HG03354 (cell line): Measurements from ENCODE around the gene ROBO2.

Source experiments
- ATAC-seq: cut with Tn5 transposase; IDR thresholded peaks from one replicate; pipeline ENCODE4 v1.9.1; 2021; ENCODE audit warnings: mild to moderate bottlenecking; ENCODE audit not compliant: unreplicated experiment, poor library complexity, severe bottlenecking

ROBO2 gene, protein sequence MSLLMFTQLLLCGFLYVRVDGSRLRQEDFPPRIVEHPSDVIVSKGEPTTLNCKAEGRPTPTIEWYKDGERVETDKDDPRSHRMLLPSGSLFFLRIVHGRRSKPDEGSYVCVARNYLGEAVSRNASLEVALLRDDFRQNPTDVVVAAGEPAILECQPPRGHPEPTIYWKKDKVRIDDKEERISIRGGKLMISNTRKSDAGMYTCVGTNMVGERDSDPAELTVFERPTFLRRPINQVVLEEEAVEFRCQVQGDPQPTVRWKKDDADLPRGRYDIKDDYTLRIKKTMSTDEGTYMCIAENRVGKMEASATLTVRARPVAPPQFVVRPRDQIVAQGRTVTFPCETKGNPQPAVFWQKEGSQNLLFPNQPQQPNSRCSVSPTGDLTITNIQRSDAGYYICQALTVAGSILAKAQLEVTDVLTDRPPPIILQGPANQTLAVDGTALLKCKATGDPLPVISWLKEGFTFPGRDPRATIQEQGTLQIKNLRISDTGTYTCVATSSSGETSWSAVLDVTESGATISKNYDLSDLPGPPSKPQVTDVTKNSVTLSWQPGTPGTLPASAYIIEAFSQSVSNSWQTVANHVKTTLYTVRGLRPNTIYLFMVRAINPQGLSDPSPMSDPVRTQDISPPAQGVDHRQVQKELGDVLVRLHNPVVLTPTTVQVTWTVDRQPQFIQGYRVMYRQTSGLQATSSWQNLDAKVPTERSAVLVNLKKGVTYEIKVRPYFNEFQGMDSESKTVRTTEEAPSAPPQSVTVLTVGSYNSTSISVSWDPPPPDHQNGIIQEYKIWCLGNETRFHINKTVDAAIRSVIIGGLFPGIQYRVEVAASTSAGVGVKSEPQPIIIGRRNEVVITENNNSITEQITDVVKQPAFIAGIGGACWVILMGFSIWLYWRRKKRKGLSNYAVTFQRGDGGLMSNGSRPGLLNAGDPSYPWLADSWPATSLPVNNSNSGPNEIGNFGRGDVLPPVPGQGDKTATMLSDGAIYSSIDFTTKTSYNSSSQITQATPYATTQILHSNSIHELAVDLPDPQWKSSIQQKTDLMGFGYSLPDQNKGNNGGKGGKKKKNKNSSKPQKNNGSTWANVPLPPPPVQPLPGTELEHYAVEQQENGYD (N-terminal part only)

GRCh38 chr3:77039606-77040171 is at the start of gene ROBO2:
Gene ROBO2, plus strand, starts transcription at chr3:77040099. Its CDS starts 687 bp downstream, at chr3:77040786.
- ATAC-seq = no peak

GRCh38 chr3:76990606-76991005 is 49.3 kb upstream of the ROBO2 start:
- ATAC-seq = no peak

DNA sequence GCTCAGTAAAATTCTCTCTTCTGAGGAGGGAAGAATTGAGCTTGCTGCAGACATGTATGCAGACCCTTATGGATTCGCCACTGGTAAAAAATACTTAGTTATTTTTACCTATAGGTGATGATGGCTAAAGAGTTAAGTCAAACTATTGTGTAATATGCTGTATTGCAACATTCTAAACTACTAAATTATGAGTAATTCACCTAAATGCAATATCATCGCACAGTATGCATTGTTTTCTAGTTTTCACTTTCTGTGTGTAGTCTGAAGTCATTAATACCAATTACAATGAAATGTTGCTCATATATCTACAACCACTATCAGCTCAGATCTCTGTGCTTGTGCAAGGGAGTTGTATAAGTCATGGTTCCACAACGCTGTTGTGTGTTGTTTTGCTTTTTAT is 48.7 kb upstream of the ROBO2 start:
- ATAC-seq = no peak

GRCh38 chr3:76997733-76998132 is 42.2 kb upstream of the ROBO2 start:
- no peak for ATAC-seq

DNA sequence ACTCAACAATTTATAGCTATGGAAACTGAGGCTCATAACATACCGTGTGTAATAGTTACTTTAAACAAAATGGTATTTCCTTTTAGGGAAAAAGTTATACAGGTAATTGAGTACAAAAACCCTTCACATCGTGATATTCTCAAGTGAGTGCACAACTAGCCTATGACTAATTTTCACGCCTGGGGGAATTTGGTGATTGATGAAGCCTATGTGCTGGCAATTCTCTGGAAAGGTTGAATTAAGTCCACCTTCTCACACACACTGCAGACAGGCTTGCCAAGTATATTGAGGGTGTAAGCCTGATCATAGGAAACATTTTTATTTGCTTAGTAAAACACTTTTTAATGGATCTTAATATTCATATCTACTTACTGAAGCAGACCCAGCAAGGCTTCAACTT is 41.3 kb upstream of the ROBO2 start:
- ATAC-seq = no peak

DNA sequence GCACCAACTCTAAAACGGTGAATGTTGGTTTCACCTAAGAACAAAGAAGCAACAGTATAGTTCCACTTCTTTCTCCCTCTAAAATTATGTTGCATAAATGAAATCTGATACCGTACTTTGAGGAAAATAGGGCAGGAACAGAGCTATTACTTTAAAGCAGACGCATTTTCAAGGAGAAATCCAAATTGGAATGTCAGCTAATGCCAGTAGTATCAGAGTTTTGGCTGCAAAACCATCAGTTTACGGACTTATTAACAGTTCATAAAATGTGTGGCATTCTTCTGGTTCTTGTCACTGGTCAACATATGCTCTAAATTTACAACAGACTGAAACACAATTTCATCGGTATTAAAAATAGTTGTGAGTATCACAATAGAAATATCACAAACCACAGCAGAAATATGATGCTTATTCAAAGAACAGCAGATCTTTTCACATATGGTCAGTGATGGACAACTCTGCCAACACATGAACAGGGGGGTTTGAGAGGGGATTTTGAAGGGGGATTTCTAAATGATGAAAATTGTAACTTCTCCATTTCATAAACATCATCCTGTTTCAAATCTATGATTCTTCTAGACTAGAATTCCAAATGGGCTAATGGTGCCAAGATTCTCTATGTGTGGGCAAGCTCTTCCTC is 38.7 kb upstream of the ROBO2 start:
- ATAC-seq = no peak

DNA sequence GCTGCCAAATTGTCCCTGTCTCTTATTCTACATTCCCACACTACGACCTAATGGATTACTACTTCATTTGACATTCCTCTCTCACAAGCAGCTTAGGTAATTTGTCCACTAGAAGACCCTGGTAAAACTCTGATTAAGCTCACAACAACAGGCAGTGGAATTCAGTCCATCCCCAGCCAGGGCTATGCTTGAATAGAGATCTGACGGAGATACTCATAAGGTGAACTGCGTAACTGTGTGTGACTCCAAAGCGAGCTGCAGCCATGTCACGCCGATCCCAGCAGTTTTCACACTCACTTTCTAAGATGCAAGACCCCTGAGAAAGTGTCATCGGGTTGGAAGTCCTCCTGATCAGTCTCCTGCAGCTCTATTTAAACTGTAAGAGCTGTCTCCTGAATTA is 25.7 kb upstream of the ROBO2 start:
- ATAC-seq = no peak

DNA sequence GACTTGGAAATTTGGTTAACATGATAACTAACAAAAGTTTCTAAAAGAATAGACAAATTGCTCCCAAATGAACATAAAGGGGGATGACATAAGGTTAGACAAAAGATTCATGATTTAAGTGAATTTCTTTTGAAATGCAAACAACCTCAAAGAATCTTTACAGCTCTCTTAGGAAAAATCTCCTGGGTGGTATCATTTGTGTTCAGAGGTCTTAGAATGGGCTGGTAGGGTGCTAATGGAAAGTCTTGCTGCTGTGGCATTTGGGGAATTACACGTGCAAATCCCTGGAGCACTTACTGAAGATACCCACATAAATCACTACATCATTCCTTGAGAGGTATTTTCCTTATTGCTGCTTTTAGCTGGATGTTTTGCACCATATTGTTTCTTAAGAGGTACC is 14.4 kb upstream of the ROBO2 start:
- no peak for ATAC-seq

GRCh38 chr3:77026904-77027634 is 12.8 kb upstream of the ROBO2 start:
- ATAC-seq = no peak

GRCh38 chr3:77028005-77028404 is 11.9 kb upstream of the ROBO2 start:
- ATAC-seq = no peak

DNA sequence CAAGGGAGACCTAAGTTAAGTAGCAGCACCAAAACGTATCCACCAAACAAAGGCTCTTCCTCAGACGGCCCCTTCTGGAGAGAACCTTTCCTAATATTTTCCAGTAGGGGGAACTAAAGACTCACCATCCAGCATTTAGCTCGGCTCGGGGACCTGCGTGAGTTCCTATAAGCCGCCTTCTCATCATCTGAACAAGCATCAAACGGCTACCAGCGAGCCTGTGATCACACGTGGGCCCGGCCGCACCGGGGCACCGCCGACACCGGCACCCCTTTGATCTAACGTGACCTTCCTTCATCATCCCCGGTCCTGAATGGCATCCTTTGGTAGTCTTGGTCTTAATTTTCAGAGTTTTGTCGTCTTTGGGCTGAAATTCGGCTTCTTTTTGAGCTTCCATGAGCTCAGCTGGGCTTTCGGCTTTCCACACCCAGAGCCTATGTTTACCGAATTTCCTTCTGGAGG is 1.4 kb upstream of the ROBO2 start:
- ATAC-seq = peak; percentile 74

- no peak for ATAC-seq
Measured at GRCh38 chr3:77038930-77039605, 831 bp upstream of the ROBO2 start.

- no peak for ATAC-seq
Measured at GRCh38 chr3:77040216-77040615, 317 bp downstream of the ROBO2 start.

DNA sequence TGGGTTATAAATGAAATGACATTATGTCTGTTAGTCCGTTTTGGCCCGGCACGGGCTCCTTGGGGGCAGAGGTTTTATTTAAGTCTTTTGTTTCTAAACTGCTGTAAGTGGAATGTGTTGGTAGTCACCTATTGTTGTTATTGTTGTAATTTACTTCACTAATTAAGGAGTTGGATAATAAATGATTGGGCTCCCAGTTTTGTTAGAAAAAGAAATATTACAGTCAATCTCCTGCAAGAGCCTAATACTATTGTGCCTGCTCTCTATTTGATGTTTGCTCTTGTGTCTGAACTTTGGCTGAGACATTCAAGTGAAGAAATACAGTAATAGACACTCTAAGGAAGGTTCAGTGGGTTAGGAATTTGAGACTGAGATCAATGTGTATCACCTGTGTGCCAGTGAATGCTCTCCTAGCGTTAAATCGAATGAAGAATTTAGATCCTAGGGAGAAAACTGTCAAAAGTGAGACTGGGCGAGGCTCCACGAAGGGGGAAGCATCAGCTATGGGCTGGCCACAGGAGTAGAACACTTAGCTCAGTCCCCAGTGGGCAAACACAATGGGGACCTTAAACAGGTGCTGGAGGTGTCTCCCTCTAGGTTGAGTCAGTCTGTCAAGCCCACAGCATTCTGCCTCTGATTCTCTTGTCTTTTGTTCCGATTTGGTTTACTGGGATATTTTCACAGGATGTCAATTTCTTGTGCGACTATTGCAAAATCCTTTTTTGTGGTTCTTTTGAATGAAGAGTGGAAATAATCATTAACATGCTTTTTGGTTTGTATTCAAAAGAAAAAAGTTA is 1.2 kb downstream of the ROBO2 start:
- no peak for ATAC-seq

DNA sequence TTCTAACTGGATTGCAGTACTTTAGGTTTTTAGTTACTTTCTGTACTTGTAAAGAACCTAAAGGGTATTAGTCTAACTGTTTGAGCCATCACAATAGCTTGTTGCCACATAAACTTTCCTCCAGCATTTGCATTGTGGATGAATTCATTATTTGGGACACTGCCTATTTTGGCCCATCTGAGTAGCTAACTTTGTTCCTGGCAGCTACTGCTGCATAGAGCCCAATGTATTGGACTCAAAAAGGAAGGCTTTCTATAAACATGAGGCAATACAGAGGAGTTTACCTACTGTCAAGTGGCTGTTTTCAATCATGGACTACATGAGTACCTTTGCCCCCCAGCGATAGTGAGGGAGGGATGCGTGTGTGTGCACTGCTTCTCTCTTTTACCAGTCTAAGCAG is 1.9 kb downstream of the ROBO2 start:
- no peak for ATAC-seq

- ATAC-seq = no peak
Measured at GRCh38 chr3:77042343-77042742, 2.4 kb downstream of the ROBO2 start.

DNA sequence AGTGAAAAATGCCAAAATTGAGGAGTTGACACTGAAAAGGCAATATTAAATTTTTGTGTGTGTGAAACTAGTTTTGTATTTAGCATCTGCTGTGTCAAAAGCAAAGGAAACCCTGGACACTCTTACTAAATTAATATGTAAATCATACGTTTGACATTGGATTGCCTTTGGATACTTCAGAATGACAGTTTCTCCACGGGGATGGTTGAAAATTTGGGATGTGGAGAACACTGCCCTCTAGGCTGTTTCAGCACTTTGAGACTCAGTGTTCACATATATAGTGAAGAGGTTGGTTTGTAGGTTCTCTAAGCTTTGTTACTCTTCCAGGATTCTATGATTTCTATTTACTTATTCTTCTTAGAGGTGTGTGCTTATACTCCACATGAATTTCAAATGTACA is 3.0 kb downstream of the ROBO2 start:
- no peak for ATAC-seq

- ATAC-seq = no peak
Measured at GRCh38 chr3:77045686-77046085, 5.8 kb downstream of the ROBO2 start.
